ENCODE data around the gene RERE.
"Not testable (repeated sequence)": the region's sequence is repeated elsewhere in the genome, so short reads cannot be mapped to it uniquely, and the experiment has no call there.

Gene RERE

DNA sequence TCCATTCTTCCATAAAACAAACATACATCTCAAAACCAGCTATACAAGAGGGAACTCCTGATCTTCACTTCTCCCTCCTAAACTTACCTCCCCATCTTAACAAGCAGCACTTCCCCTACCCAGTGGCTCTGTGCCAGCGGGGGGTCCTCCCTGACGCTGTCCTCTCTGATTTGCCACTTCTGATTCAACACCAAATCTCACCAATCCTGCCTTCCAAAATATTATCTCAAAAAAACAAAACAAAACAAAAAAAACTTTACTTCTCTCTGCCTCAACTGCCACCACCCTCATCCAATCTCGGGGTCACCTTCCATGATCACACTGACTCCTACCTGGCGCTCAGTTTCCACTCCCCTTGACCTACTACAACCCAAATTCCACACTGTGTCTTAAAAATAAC lies 426.7 kb downstream of the RERE start:
- DNase-seq = no peak

DNA sequence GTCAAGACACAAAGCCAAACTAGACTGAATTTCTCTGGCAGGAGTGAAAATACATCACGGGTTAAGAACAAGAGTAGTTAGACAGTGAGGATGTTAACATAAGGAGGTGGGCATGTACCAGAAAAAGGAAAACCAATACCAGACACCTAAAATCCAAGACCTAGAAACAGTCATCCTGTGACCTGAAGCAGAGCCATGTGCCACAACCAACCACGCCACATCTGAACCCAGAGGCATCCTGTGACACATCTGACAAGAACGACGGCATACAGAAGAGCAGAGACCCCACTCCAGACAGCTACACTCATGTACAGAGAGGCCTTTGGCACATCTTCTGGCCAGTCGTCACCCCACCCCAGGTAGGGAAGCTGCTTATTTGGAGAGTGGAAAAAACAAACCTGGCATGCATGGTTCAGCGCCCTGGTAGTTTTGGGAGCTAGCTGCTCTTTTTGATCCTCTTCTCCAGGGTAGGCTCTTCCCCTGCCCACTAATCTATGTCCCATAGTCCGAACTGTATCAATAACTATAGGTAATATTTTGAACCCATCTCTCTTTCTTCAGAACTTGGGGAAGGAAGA lies 427.4 kb downstream of the RERE start:
- peak; percentile 25 for DNase-seq

GRCh38 chr1:8388732-8389562 lies 428.5 kb downstream of the RERE start:
- no peak for DNase-seq

GRCh38 chr1:8386247-8386646 lies 431.2 kb downstream of the RERE start:
- no peak for DNase-seq

DNA sequence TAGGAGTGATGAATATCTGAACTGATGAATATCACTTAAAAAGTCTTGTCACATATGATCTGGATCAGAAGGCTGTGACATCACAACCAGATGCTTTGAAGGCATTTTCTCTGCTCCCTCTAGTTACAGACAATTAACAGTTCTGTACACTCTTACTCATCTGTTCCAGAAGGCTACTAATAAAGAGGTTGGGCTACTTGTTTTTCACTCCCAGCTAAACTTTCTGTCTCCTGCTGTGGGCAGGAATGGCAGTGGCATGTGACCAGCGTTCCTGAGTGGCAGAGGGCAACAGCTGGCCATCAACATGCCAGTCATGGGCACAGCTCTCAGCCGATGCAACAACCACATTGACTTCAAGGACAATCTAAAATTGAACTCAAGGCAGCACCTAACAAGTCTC lies 432.9 kb downstream of the RERE start:
- no peak for DNase-seq

- DNase-seq = no peak
Measured at GRCh38 chr1:8384088-8384487, 433.4 kb downstream of the RERE start.

DNA sequence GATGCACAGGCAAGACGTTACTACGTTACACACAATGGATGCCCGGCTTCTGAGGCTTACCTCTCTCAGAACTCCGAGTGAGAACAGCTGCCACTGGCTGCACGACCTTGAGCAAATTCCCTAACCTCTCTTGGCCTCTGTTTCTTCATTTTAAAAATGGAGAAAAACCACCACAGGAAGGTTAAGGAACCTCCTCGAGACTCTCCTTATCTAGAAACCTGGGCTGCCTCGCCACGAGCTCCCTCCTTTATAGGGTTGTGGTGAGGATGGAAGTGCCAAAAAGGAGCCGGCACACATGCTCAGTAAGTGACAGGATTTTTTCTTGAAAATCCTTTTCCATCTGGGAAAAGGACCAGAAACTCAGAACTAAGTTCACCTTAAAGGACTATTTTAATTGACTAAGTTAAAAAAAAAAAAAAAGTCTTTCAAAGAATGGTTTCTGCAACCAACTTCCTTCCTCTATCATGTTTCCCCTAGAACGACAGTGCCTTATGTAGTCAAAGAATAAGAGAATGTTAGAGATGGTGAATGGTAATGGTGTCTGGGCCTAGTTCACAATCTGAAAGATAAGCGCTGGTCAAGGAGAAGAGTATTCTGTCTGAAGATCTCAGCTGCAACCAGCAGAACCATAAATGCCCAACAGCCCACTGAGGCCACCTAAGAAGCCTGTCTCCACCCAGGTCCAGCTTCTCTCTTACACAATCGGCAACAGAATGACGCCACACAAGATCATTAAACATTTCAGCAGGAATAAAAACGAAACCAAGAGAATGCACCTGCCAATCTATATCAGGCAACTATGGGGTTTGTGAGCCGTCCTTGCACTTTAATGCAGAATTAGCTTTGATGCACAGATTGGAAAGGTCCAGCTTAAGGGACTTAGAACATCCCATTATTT lies 434.6 kb downstream of the RERE start:
- DNase-seq = no peak

GRCh38 chr1:8382051-8382505 lies 435.4 kb downstream of the RERE start:
- DNase-seq = no peak

DNA sequence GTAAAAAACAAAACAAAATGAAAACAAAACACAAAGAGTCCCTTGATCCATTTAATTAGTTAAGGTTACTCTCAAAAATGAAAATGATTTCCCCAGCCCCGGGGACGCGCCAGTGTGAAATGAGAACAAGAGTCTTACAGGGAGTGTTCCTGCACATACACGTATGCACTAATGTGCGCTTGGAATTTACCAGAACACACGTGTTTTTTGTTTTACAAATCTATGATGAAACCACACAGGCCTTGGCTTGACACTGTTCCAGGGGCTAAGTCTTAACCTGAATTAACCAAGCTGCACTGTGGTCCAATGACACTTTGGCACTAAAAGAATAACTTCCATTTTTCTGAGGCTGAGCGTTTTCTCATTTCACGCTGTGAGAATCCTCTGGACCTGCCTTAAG lies 435.8 kb downstream of the RERE start:
- DNase-seq = no peak

GRCh38 chr1:8380310-8380709 lies 437.1 kb downstream of the RERE start:
- not testable (repeated sequence) for DNase-seq

DNA sequence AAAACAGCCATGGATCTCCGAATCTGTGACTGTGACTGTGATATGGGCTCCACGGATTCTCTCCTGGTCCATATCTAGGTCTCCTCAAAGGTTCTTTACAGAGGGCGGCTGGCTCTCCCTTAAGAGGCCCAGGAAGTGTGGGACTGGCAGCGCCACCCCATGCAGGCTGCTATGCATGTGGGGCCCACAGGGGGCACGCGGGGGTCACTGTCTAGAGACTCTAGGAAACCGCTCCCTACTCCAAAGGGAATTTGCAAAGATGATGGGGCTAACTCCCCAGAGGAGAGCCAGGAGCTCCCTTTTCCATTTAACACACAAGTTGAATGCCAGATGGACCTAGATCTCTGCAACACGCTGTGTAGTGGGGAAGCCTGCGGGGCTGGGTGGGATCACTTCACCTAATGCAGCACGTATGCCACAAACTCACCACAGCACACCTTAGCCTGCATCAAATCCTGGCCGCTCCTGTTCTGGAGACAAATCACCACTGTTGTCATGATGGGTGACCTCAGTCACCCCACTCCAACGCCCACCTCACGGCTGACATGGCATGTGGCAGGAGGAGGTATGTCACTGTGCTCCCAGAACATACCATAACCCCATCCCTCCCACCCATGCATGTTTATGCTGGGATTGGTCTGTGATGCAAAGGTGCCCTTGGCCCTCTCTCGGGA lies 437.8 kb downstream of the RERE start:
- DNase-seq = no peak

GRCh38 chr1:8378981-8379470 lies 438.4 kb downstream of the RERE start:
- no peak for DNase-seq

GRCh38 chr1:8378178-8378577 lies 439.3 kb downstream of the RERE start:
- no peak for DNase-seq

- DNase-seq = no peak
Measured at GRCh38 chr1:8377271-8377981, 440.0 kb downstream of the RERE start.

- no peak for DNase-seq
Measured at GRCh38 chr1:8376358-8376840, 441.0 kb downstream of the RERE start.

DNA sequence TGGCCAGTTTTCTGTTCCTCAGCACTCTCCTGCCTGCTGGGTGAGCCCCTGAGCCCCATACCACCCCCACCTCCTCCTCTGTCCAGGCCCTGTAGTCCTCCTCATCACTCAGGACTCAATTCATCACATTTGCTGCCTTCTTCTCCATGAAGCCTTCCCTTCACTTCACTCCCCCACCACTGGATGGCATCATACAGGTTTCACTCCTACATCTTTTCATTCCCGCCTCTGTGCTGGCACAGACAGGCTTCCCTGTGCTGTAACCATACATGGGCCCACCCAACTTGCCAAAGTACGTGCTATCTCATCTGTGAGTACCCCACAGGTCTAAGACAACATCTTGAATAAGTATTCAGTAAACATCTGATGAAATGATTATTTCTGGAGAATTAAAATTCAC lies 442.6 kb downstream of the RERE start:
- DNase-seq = peak; percentile 46

GRCh38 chr1:8374356-8374755 lies 443.1 kb downstream of the RERE start:
- no peak for DNase-seq

DNA sequence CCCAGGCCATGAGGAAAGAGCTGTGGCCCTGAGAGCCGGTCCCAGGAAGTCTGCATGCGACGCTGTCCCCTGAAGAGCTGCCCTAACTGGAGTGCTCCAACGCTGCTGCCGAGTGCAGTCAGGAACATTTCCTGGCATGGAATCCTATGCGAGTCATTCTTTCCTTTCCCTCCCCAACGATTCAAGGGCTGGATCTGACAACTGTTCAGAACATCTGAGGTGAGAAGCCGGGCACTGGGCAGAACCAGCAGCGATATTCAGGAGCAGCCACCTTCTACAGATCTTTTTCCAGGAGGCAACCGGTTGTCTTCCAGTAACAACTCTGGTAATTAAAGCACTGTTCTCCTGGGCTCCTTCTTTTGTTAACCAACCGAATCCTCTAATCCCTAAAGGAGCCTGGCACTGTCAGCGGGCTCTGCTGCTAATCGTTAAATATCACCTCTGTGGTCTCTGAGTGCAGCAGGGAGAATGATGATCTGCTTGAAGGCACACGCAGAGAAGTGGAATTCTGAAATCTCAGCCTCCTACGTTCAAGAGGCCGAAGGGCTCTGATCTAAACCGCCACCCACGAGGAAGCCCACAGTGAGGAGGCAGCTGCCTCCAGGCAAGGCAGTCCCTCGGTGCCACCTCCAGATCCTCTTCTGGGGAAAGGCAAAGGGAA lies 443.7 kb downstream of the RERE start:
- no peak for DNase-seq

- no peak for DNase-seq
Measured at GRCh38 chr1:8373125-8373524, 444.3 kb downstream of the RERE start.

- DNase-seq = no peak
Measured at GRCh38 chr1:8371372-8371991, 446.0 kb downstream of the RERE start.

DNA sequence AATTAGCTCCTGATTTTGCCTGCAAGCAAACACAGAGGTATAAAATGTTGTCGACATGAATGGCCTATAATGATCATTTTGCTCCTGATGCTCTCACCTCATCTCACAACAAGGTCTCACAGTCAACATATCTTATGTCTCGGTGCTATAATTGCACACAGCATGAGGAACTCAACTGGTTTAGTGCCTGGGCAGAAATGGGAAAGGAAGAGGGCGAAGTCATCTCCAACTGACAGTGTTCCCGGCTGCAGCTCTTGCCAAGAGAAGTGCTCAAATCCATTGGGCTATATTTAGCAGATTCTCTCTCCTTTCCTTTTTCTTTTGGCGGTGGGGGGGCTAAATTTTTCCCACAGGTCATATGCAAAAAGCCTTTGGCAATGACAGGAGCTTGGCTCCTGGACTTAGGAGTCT lies 446.5 kb downstream of the RERE start:
- DNase-seq = no peak

All from CD4-positive, alpha-beta T cell treated with Interleukin-6 for 4 hours (primary cell).